GM12878 (cell line): ENCODE data around the gene IRX6. TPM values are rescaled to one million over a fixed set of nuclear protein-coding genes. Genes with fewer than 3 reads are reported as not detected.

Source experiments
- ATAC-seq: fragments of 200-7000 bp; cut with Tn5 transposase; 3 replicates; pipeline ENCODE4 v1.9.1; 2020; ENCODE audit warnings: mild to moderate bottlenecking, moderate library complexity
- BruUV-seq: library from RNA; stranded (reverse); fragments of 400-500 nt; replicated peaks from 2 replicates; lab custom pipeline; 2021; lab: Mats Ljungman, UMichigan
- CTCF ChIA-PET: fragments of 300-600 bp; sonication (Branson Sonifier 250); formaldehyde crosslinking; extraction: SDS; loops from one replicate; lab custom pipeline; 2021; ENCODE audit warnings: inconsistent platforms; lab: Yijun Ruan, JAX
- POLR2A ChIA-PET: fragments of 350-600 bp; formaldehyde crosslinking; extraction: SDS; loops from one replicate; lab custom pipeline; 2021; ENCODE audit warnings: inconsistent platforms; lab: Charles Lee
- RAD21 ChIA-PET: fragments of 300-600 bp; sonication (Branson Sonifier 250); formaldehyde crosslinking; loops from one replicate; lab custom pipeline; 2023; ENCODE audit warnings: antibody characterized with exemption; ENCODE audit not compliant: unreplicated experiment; lab: Charles Lee
- SMC1A ChIA-PET: fragments of 300-600 bp; sonication (Branson Sonifier 250); formaldehyde crosslinking; loops from one replicate; lab custom pipeline; 2023; ENCODE audit not compliant: unreplicated experiment, uncharacterized antibody; lab: Charles Lee
- DNase-seq: peaks from one replicate; pipeline ENCODE4 v3.0.0-alpha.2; 2011; ENCODE audit warnings: low read depth, low spot score
- FAIRE-seq: peaks from 3 replicates; lab custom pipeline; 2011; peaks lifted over from hg19 to GRCh38; lab: Jason Lieb, UNC
- H2AFZ ChIP-seq: 2 replicates; pipeline ENCODE4 v1.6.0; 2011; ENCODE audit warnings: low read depth, low read length, control low read depth; ENCODE audit not compliant: control insufficient read depth
- H3K27ac ChIP-seq: 2 replicates; pipeline ENCODE4 v1.5.1; 2011; ENCODE audit warnings: control low read depth; ENCODE audit not compliant: control insufficient read depth, insufficient read depth
- H3K27me3 ChIP-seq, 2 experiments: replicated peaks in 1 of 2; 2 replicates each; pipeline versions ENCODE4 v1.6.0 to v1.6.1; 2011; ENCODE audit warnings: low read length in 1 of 2; ENCODE audit not compliant: control insufficient read depth in 2 of 2, insufficient read depth in 2 of 2
- H3K36me3 ChIP-seq, 2 experiments: 2 replicates each; pipeline ENCODE4 v1.5.1; 2011; ENCODE audit warnings: low read length in 1 of 2; ENCODE audit not compliant: control insufficient read depth in 2 of 2, insufficient read depth in 2 of 2
- H3K4me1 ChIP-seq: 2 replicates; pipeline ENCODE4 v1.6.1; 2011; ENCODE audit warnings: mild to moderate bottlenecking, low read length, moderate library complexity, mixed read lengths; ENCODE audit not compliant: control insufficient read depth, insufficient read depth
- H3K4me2 ChIP-seq: 2 replicates; pipeline ENCODE4 v1.6.0; 2011; ENCODE audit warnings: control low read depth; ENCODE audit not compliant: control insufficient read depth, insufficient read depth
- H3K4me3 ChIP-seq: fragments of 200-600 bp; sonication (generic); 2 replicates; pipeline ENCODE4 v1.5.1; 2016
- H3K79me2 ChIP-seq: 2 replicates; pipeline ENCODE4 v1.6.0; 2011; ENCODE audit warnings: low read length; ENCODE audit not compliant: control insufficient read depth, insufficient read depth
- H3K9ac ChIP-seq: 2 replicates; pipeline ENCODE4 v1.8.0; 2011; ENCODE audit warnings: low read length, control low read depth, mixed read lengths; ENCODE audit not compliant: control insufficient read depth, insufficient read depth
- H3K9me3 ChIP-seq: replicated peaks from 3 replicates; pipeline ENCODE4 v1.5.1; 2011; ENCODE audit warnings: mild to moderate bottlenecking, low read length; ENCODE audit not compliant: control insufficient read depth, insufficient read depth
- H4K20me1 ChIP-seq: 2 replicates; pipeline ENCODE4 v1.6.0; 2011; ENCODE audit not compliant: control insufficient read depth, insufficient read depth
- CEBPB ChIP-seq, 2 experiments: fragments of 150-350 bp in 1 of 2; IDR thresholded peaks; 2 replicates each; pipeline ENCODE4 v1.6.1; 2012 to 2014; ENCODE audit warnings: low read depth in 2 of 2, low read length in 2 of 2, borderline replicate concordance in 1 of 2, inconsistent platforms in 1 of 2
- MTA2 ChIP-seq: fragments of 450-650 bp; IDR thresholded peaks from 2 replicates; pipeline ENCODE4 v1.6.1; 2016; ENCODE audit warnings: low read depth, mild to moderate bottlenecking, moderate library complexity
- POU2F2 ChIP-seq: IDR thresholded peaks from 3 replicates; pipeline ENCODE4 v1.6.1; 2011; ENCODE audit warnings: low read depth, mild to moderate bottlenecking, low read length, borderline replicate concordance
- SIN3A ChIP-seq: IDR thresholded peaks from 2 replicates; pipeline ENCODE4 v1.6.1; 2012; ENCODE audit warnings: low read depth, low read length, improper control_type of control experiment
- SMAD5 ChIP-seq: IDR thresholded peaks from 2 replicates; pipeline ENCODE4 v1.6.1; 2016; ENCODE audit warnings: antibody characterized with exemption, low read depth
- STAT3 ChIP-seq: IDR thresholded peaks from 2 replicates; pipeline ENCODE4 v1.6.1; 2011; ENCODE audit warnings: low read depth, low read length, improper control_type of control experiment
- SUPT20H ChIP-seq: IDR thresholded peaks from 2 replicates; pipeline ENCODE4 v1.6.1; 2011; ENCODE audit warnings: low read depth, mild to moderate bottlenecking, low read length, moderate library complexity, borderline replicate concordance; ENCODE audit not compliant: control insufficient read depth
- ZSCAN29 ChIP-seq: fragments of 450-650 bp; IDR thresholded peaks from 2 replicates; pipeline ENCODE4 v1.6.1; 2017; ENCODE audit warnings: mild to moderate bottlenecking, moderate library complexity
- ZZZ3 ChIP-seq: IDR thresholded peaks from 2 replicates; pipeline ENCODE4 v1.6.1; 2011; ENCODE audit warnings: low read depth; ENCODE audit not compliant: control insufficient read depth, insufficient read length
- WGBS: methylation state at CpG from one replicate; pipeline ENCODE4 v1.1.6; 2016; ENCODE audit warnings: low lambda C conversion rate; ENCODE audit not compliant: insufficient replicate concordance, insufficient coverage; ENCODE audit errors: missing lambda C conversion rate; 5-methylcytosine and 5-hydroxymethylcytosine counted together
- in situ Hi-C: fragments of 300-500 bp; cut with MboI; formaldehyde crosslinking; loops from 9 replicates; pipeline ENCODE4 v1.14.3; 2018; ENCODE audit warnings: mixed read lengths
- intact Hi-C: fragments of 100-400 bp; cut with micrococcal nuclease; formaldehyde crosslinking; loops from one replicate; pipeline ENCODE4 v1.14.2; 2022; ENCODE audit not compliant: unreplicated experiment
- polyA plus RNA-seq, 11 experiments: library from polyadenylated mRNA; depleted of rRNA in 4 of 11; unstranded in 6 of 11; stranded (reverse) in 5 of 11; fragments of >200 nt; fragmentation: Nextera tagmentation in 4 of 11; fragmentation: Illumina TruSeq in 1 of 11; extraction: Ambion mirVana in 4 of 11; extraction: Trizol in 1 of 11; gene quantifications; 1 replicate in 1 of 11; 2 replicates in 10 of 11; pipeline versions ENCODE4 v1.2.1 to v1.2.3, GENCODE V29; 2011 to 2016; ENCODE audit warnings: inconsistent platforms in 2 of 11, missing spikeins in 2 of 11, low read depth in 1 of 11
- total RNA-seq, 4 experiments: library from RNA; depleted of rRNA in 3 of 4; stranded (reverse); fragments of >200 nt in 3 of 4; fragmentation: Illumina TruSeq in 1 of 4; extraction: Trizol in 1 of 4; gene quantifications; 2 replicates each; pipeline versions ENCODE4 v1.2.1 to v1.2.3, GENCODE V29; 2013 to 2021
- TF ChIP-seq, protein P1 (sequence below): IDR thresholded peaks from 2 replicates; pipeline ENCODE4 v1.6.1; 2012; ENCODE audit warnings: low read depth, low read length, improper control_type of control experiment
- TF ChIP-seq, protein P2 (sequence below): IDR thresholded peaks from 2 replicates; pipeline ENCODE4 v1.6.1; 2012; ENCODE audit warnings: mild to moderate bottlenecking, low read depth, low read length

Gene IRX6
- total and polyA plus RNA-seq, 10 of the 15 experiments (the other 5 are each of a cell fraction or from before 2014, with no cell fraction given), result not detected

DNA sequence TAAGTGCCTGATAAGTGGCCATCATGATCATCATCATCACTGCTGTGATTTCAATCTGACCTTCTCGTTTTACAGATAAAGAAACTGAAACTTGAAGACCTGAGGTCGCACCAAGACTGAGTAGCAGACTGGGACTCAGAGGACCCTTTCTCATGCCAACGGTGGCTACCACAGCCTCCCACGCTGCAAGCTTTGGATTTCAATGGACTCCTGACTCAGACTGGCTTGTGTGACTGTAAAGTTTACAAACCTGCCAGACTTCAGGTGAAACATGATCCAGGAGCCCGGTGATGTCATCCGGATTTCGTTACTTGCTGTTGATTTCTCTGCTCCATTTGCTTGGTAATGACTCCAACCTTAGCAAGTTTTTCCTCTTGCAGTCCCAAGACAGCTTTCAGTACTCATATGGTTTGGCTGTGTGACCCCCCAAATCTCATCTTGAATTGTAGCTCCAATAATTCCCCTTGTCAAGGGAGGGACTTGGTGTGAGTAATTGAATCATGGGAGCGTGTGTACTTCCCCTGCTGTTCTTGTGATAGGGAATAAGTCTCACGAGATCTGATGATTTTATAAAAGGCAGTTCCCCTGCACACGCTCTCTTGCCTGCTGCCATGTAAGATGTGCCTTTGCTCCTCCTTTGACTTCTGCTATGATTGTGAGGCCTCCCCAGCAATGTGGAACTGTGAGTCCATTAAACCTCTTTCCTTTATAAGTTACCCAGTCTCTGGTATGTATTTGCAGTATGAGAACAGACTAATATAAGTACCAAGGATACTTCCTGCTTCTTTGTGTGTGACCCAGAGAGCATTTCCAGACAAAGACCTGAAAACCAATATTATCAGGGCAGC is 26.7 kb upstream of the IRX6 start:
- intact Hi-C loops, result no loop called here
- H2AFZ ChIP-seq, result no peak overlapping the region
- no peak overlapping the region for H3K9ac ChIP-seq
- WGBS, result 24% methylated on average over 10 of the region's 10 CpGs
- no peak for FAIRE-seq
- CTCF ChIA-PET, result no interaction called here
- H3K27ac ChIP-seq, result no peak overlapping the region
- no TSS peak for BruUV-seq
- TF ChIP-seq STAT3 (no peak), POU2F2 (no peak), MTA2 (no peak), SUPT20H (no peak), ZZZ3 (no peak), ZSCAN29 (no peak), SIN3A (no peak), SMAD5 (no peak), CEBPB (IDR thresholded peaks at IDR 0.05; ENCODE audit: borderline replicate concordance in 1 of 2, low read depth in 2 of 2, low read length in 2 of 2) (no peak)
- TF ChIP-seq, protein P1, sequence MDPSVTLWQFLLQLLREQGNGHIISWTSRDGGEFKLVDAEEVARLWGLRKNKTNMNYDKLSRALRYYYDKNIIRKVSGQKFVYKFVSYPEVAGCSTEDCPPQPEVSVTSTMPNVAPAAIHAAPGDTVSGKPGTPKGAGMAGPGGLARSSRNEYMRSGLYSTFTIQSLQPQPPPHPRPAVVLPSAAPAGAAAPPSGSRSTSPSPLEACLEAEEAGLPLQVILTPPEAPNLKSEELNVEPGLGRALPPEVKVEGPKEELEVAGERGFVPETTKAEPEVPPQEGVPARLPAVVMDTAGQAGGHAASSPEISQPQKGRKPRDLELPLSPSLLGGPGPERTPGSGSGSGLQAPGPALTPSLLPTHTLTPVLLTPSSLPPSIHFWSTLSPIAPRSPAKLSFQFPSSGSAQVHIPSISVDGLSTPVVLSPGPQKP, result no peak
- TF ChIP-seq, protein P2, sequence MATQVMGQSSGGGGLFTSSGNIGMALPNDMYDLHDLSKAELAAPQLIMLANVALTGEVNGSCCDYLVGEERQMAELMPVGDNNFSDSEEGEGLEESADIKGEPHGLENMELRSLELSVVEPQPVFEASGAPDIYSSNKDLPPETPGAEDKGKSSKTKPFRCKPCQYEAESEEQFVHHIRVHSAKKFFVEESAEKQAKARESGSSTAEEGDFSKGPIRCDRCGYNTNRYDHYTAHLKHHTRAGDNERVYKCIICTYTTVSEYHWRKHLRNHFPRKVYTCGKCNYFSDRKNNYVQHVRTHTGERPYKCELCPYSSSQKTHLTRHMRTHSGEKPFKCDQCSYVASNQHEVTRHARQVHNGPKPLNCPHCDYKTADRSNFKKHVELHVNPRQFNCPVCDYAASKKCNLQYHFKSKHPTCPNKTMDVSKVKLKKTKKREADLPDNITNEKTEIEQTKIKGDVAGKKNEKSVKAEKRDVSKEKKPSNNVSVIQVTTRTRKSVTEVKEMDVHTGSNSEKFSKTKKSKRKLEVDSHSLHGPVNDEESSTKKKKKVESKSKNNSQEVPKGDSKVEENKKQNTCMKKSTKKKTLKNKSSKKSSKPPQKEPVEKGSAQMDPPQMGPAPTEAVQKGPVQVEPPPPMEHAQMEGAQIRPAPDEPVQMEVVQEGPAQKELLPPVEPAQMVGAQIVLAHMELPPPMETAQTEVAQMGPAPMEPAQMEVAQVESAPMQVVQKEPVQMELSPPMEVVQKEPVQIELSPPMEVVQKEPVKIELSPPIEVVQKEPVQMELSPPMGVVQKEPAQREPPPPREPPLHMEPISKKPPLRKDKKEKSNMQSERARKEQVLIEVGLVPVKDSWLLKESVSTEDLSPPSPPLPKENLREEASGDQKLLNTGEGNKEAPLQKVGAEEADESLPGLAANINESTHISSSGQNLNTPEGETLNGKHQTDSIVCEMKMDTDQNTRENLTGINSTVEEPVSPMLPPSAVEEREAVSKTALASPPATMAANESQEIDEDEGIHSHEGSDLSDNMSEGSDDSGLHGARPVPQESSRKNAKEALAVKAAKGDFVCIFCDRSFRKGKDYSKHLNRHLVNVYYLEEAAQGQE, result no peak
- TF ChIP-seq, all 136 proteins: peak for 0
- SMC1A ChIA-PET, result interaction anchor here (1.2 kb wide), 1 partner anchor 18 kb away, joined by 3 read pairs; no protein-coding TSS in a partner anchor
- POLR2A ChIA-PET, result no interaction called here
- DNase-seq (no peak), ATAC-seq (no peak; the same call in 2 of the 3 replicates)
- Histone ChIP-seq H4K20me1 (no peaks in the 10 kb centered on the region), H3K4me1 (no peaks in the 10 kb centered on the region), H3K27me3 (no peaks in the 10 kb centered on the region; a peak in 1 of 4 replicates), H3K79me2 (no peaks in the 10 kb centered on the region), H3K4me2 (no peak overlapping the region), H3K36me3 (no peaks in the 10 kb centered on the region), H3K9me3 (no peaks in the 10 kb centered on the region), H3K4me3 (no peak overlapping the region)
- in situ Hi-C loops, result no loop called here
- RAD21 ChIA-PET, result no interaction called here
